Large intestine (tissue), 3 donors: Measurements from ENCODE around the gene PITPNC1. TPM values are rescaled to one million over a fixed set of nuclear protein-coding genes. Genes with fewer than 3 reads are reported as not detected.
A peak's percentile ranks its signal among the peaks of the same experiment; 100 is the strongest.
"Not testable (repeated sequence)": the region's sequence is repeated elsewhere in the genome, so short reads cannot be mapped to it uniquely, and the experiment has no call there.

Experiments
- DNase-seq, 2 donors: peaks; one replicate each; pipeline versions ENCODE4 v3.0.0 to v3.0.0-alpha.2; 2013
- H3K27ac ChIP-seq: one replicate; pipeline ENCODE4 v1.5.1; 2013; ENCODE audit warnings: low read length
- H3K27me3 ChIP-seq: 2 replicates; pipeline ENCODE4 v1.6.1; 2013; ENCODE audit warnings: low read length; ENCODE audit not compliant: control insufficient read depth, insufficient read depth
- H3K36me3 ChIP-seq: 2 replicates; pipeline ENCODE4 v1.6.1; 2013; ENCODE audit warnings: low read length; ENCODE audit not compliant: control insufficient read depth, insufficient read depth
- H3K4me1 ChIP-seq: one replicate; pipeline ENCODE4 v1.6.1; 2013; ENCODE audit warnings: low read length; ENCODE audit not compliant: control insufficient read depth, insufficient read depth
- H3K4me3 ChIP-seq: one replicate; pipeline ENCODE4 v1.5.1; 2013; ENCODE audit warnings: low read length
- H3K9me3 ChIP-seq: one replicate; pipeline ENCODE4 v1.6.1; 2013; ENCODE audit warnings: mild to moderate bottlenecking, low read depth, low read length, moderate library complexity; ENCODE audit not compliant: control insufficient read depth
- WGBS: methylation state at CpG from one replicate; pipeline ENCODE4 v1.1.5; 2013; ENCODE audit warnings: low lambda C conversion rate; ENCODE audit not compliant: insufficient coverage; 5-methylcytosine and 5-hydroxymethylcytosine counted together
- polyA plus RNA-seq: library from polyadenylated mRNA; unstranded; fragments of 120-200 nt; gene quantifications from one replicate; pipeline ENCODE4 v1.2.1, GENCODE V29; 2013

The PITPNC1 gene
- polyA plus RNA-seq, 1 donor: 6.7 TPM

GRCh38 chr17:67487506-67487905 lies 110.4 kb downstream of the PITPNC1 start:
- no CpG with 5 or more reads among the region's 7 CpGs for WGBS
- H3K27ac ChIP-seq: no peak overlapping the region
- no peaks in the 10 kb centered on the region for H3K36me3 ChIP-seq
- H3K27me3 ChIP-seq: peaks cover 7% of the 10 kb centered on the region
- no peak for DNase-seq
- no peaks in the 10 kb centered on the region for H3K4me1 ChIP-seq
- H3K4me3 ChIP-seq: no peak overlapping the region
- H3K9me3 ChIP-seq: no peaks in the 10 kb centered on the region

GRCh38 chr17:67488161-67488560 lies 111.1 kb downstream of the PITPNC1 start:
- no peaks in the 10 kb centered on the region for H3K36me3 ChIP-seq
- no peaks in the 10 kb centered on the region for H3K9me3 ChIP-seq
- no peak overlapping the region for H3K27ac ChIP-seq
- H3K4me3 ChIP-seq: no peak overlapping the region
- WGBS: 100% methylated on average over 2 of the region's 12 CpGs
- no peak for DNase-seq
- no peaks in the 10 kb centered on the region for H3K4me1 ChIP-seq
- H3K27me3 ChIP-seq: peaks cover 7% of the 10 kb centered on the region

- no CpG with 5 or more reads among the region's 4 CpGs for WGBS
- Histone ChIP-seq H3K36me3 (no peaks in the 10 kb centered on the region), H3K27me3 (peaks cover 7% of the 10 kb centered on the region), H3K27ac (no peak overlapping the region), H3K9me3 (no peaks in the 10 kb centered on the region), H3K4me1 (no peaks in the 10 kb centered on the region), H3K4me3 (no peak overlapping the region)
- DNase-seq: no peak
Observed at GRCh38 chr17:67488768-67489167, 111.7 kb downstream of the PITPNC1 start.

- no peaks in the 10 kb centered on the region for H3K9me3 ChIP-seq
- H3K27ac ChIP-seq: no peak overlapping the region
- DNase-seq: no peak
- H3K4me1 ChIP-seq: no peaks in the 10 kb centered on the region
- peaks cover 7% of the 10 kb centered on the region for H3K27me3 ChIP-seq
- no peak overlapping the region for H3K4me3 ChIP-seq
- 100% methylated on average over 1 of the region's 4 CpGs for WGBS
- H3K36me3 ChIP-seq: no peaks in the 10 kb centered on the region
Observed at GRCh38 chr17:67489273-67489672, 112.2 kb downstream of the PITPNC1 start.

- DNase-seq: no peak
- H3K4me1 ChIP-seq: no peaks in the 10 kb centered on the region
- WGBS: 67% methylated on average over 3 of the region's 10 CpGs
- no peaks in the 10 kb centered on the region for H3K36me3 ChIP-seq
- no peak overlapping the region for H3K27ac ChIP-seq
- H3K4me3 ChIP-seq: no peak overlapping the region
- peaks cover 7% of the 10 kb centered on the region for H3K27me3 ChIP-seq
- no peaks in the 10 kb centered on the region for H3K9me3 ChIP-seq
Observed at GRCh38 chr17:67490471-67490870, 113.4 kb downstream of the PITPNC1 start.

GRCh38 chr17:67491009-67491680 lies 114.1 kb downstream of the PITPNC1 start:
- no CpG with 5 or more reads among the region's 18 CpGs for WGBS
- peak; percentile 55 to 58 for DNase-seq
- H3K4me3 ChIP-seq: no peak overlapping the region
- no peaks in the 10 kb centered on the region for H3K4me1 ChIP-seq
- H3K27me3 ChIP-seq: peaks cover 7% of the 10 kb centered on the region
- H3K36me3 ChIP-seq: no peaks in the 10 kb centered on the region
- H3K27ac ChIP-seq: no peak overlapping the region
- no peaks in the 10 kb centered on the region for H3K9me3 ChIP-seq

- Histone ChIP-seq H3K36me3 (no peaks in the 10 kb centered on the region), H3K27me3 (peaks cover 7% of the 10 kb centered on the region), H3K27ac (no peak overlapping the region), H3K9me3 (no peaks in the 10 kb centered on the region), H3K4me1 (no peaks in the 10 kb centered on the region), H3K4me3 (no peak overlapping the region)
- no CpG with 5 or more reads among the region's 4 CpGs for WGBS
- DNase-seq: no peak
Observed at GRCh38 chr17:67491681-67492024, 114.6 kb downstream of the PITPNC1 start.

- Histone ChIP-seq H3K36me3 (no peaks in the 10 kb centered on the region), H3K27ac (no peak overlapping the region), H3K4me1 (no peaks in the 10 kb centered on the region), H3K4me3 (no peak overlapping the region), H3K9me3 (no peaks in the 10 kb centered on the region), H3K27me3 (peaks cover 7% of the 10 kb centered on the region)
- 83% methylated on average over 3 of the region's 5 CpGs for WGBS
- no peak for DNase-seq
Observed at GRCh38 chr17:67492251-67492740, 115.2 kb downstream of the PITPNC1 start.

- Histone ChIP-seq H3K4me1 (no peaks in the 10 kb centered on the region), H3K36me3 (no peaks in the 10 kb centered on the region), H3K4me3 (no peak overlapping the region), H3K27ac (no peak overlapping the region), H3K27me3 (peaks cover 7% of the 10 kb centered on the region), H3K9me3 (no peaks in the 10 kb centered on the region)
- WGBS: no CpG with 5 or more reads among the region's 13 CpGs
- DNase-seq: no peak
Observed at GRCh38 chr17:67492824-67493517, 115.9 kb downstream of the PITPNC1 start.

- Histone ChIP-seq H3K4me1 (no peaks in the 10 kb centered on the region), H3K36me3 (no peaks in the 10 kb centered on the region), H3K27me3 (peaks cover 7% of the 10 kb centered on the region), H3K4me3 (no peak overlapping the region), H3K9me3 (no peaks in the 10 kb centered on the region), H3K27ac (no peak overlapping the region)
- DNase-seq: no peak
- 100% methylated on average over 1 of the region's 4 CpGs for WGBS
Observed at GRCh38 chr17:67493812-67494211, 116.7 kb downstream of the PITPNC1 start.

- 100% methylated on average over 1 of the region's 5 CpGs for WGBS
- not testable (repeated sequence) for H3K36me3 ChIP-seq, DNase-seq, H3K4me3 ChIP-seq, H3K4me1 ChIP-seq, H3K27me3 ChIP-seq, H3K9me3 ChIP-seq, H3K27ac ChIP-seq
Observed at GRCh38 chr17:67495534-67495933, 118.5 kb downstream of the PITPNC1 start.
